IPS-18a (cell line): ENCODE measurements around the gene SLC35F1.

ENCODE experiments used
- H3K27ac ChIP-seq: one replicate; pipeline ENCODE4 v1.5.1; 2013; ENCODE audit warnings: low read length
- H3K27me3 ChIP-seq: one replicate; pipeline ENCODE4 v1.6.1; 2013; ENCODE audit warnings: mild to moderate bottlenecking, low read length; ENCODE audit not compliant: control insufficient read depth, insufficient read depth
- H3K36me3 ChIP-seq: one replicate; pipeline ENCODE4 v1.6.1; 2013; ENCODE audit warnings: low read depth, low read length; ENCODE audit not compliant: control insufficient read depth
- H3K4me1 ChIP-seq: one replicate; pipeline ENCODE4 v1.6.1; 2013; ENCODE audit warnings: low read depth, low read length; ENCODE audit not compliant: control insufficient read depth
- H3K4me3 ChIP-seq: one replicate; pipeline ENCODE4 v1.5.1; 2013; ENCODE audit warnings: low read length
- H3K9ac ChIP-seq: one replicate; pipeline ENCODE4 v1.6.1; 2013; ENCODE audit warnings: mild to moderate bottlenecking, low read length, moderate library complexity
- H3K9me3 ChIP-seq: one replicate; pipeline ENCODE4 v1.6.1; 2013; ENCODE audit warnings: low read depth, low read length; ENCODE audit not compliant: control insufficient read depth

Gene SLC35F1

GRCh38 chr6:117910549-117910948 is 3.5 kb downstream of the SLC35F1 start:
- no peaks in the 10 kb centered on the region for H3K36me3 ChIP-seq
- H3K4me3 ChIP-seq, result no peak overlapping the region
- H3K4me1 ChIP-seq, result peaks cover 10% of the 10 kb centered on the region
- no peaks in the 10 kb centered on the region for H3K9me3 ChIP-seq
- peaks cover 24% of the 10 kb centered on the region for H3K27me3 ChIP-seq
- H3K27ac ChIP-seq, result no peak overlapping the region
- no peak overlapping the region for H3K9ac ChIP-seq

- Histone ChIP-seq H3K27ac (no peak overlapping the region), H3K9me3 (no peaks in the 10 kb centered on the region), H3K4me1 (peaks cover 8% of the 10 kb centered on the region), H3K4me3 (no peak overlapping the region), H3K36me3 (no peaks in the 10 kb centered on the region), H3K9ac (no peak overlapping the region), H3K27me3 (peaks cover 24% of the 10 kb centered on the region)
These were observed 4.1 kb downstream of the SLC35F1 start for GRCh38 chr6:117911150-117911549.

GRCh38 chr6:117911660-117912059 is 4.6 kb downstream of the SLC35F1 start:
- Histone ChIP-seq H3K27ac (no peak overlapping the region), H3K9me3 (no peaks in the 10 kb centered on the region), H3K4me3 (no peak overlapping the region), H3K27me3 (peaks cover 29% of the 10 kb centered on the region), H3K36me3 (no peaks in the 10 kb centered on the region), H3K9ac (no peak overlapping the region), H3K4me1 (peaks cover 4% of the 10 kb centered on the region)

GRCh38 chr6:117915846-117916245 is 8.8 kb downstream of the SLC35F1 start:
- Histone ChIP-seq H3K4me3 (no peak overlapping the region), H3K4me1 (peaks cover 10% of the 10 kb centered on the region), H3K36me3 (no peaks in the 10 kb centered on the region), H3K9me3 (no peaks in the 10 kb centered on the region), H3K9ac (no peak overlapping the region), H3K27ac (no peak overlapping the region), H3K27me3 (peaks cover 32% of the 10 kb centered on the region)

- no peaks in the 10 kb centered on the region for H3K9me3 ChIP-seq
- no peaks in the 10 kb centered on the region for H3K36me3 ChIP-seq
- no peak overlapping the region for H3K9ac ChIP-seq
- peaks cover 38% of the 10 kb centered on the region for H3K27me3 ChIP-seq
- no peak overlapping the region for H3K27ac ChIP-seq
- H3K4me3 ChIP-seq, result no peak overlapping the region
- H3K4me1 ChIP-seq, result peaks cover 16% of the 10 kb centered on the region
These were observed 9.4 kb downstream of the SLC35F1 start for GRCh38 chr6:117916483-117916882.

- Histone ChIP-seq H3K4me3 (no peak overlapping the region), H3K9ac (no peak overlapping the region), H3K27me3 (peaks cover 45% of the 10 kb centered on the region), H3K9me3 (no peaks in the 10 kb centered on the region), H3K27ac (no peak overlapping the region), H3K4me1 (peaks cover 19% of the 10 kb centered on the region), H3K36me3 (no peaks in the 10 kb centered on the region)
These were observed 10.1 kb downstream of the SLC35F1 start for GRCh38 chr6:117917176-117917575.

GRCh38 chr6:117918454-117918853 is 11.4 kb downstream of the SLC35F1 start:
- no peaks in the 10 kb centered on the region for H3K9me3 ChIP-seq
- no peaks in the 10 kb centered on the region for H3K36me3 ChIP-seq
- peaks cover 19% of the 10 kb centered on the region for H3K4me1 ChIP-seq
- H3K9ac ChIP-seq, result no peak overlapping the region
- H3K27ac ChIP-seq, result no peak overlapping the region
- peaks cover 46% of the 10 kb centered on the region for H3K27me3 ChIP-seq
- H3K4me3 ChIP-seq, result no peak overlapping the region

GRCh38 chr6:117919275-117919674 is 12.2 kb downstream of the SLC35F1 start:
- peaks cover 19% of the 10 kb centered on the region for H3K4me1 ChIP-seq
- no peak overlapping the region for H3K27ac ChIP-seq
- peak overlapping the region; percentile 19 for H3K4me3 ChIP-seq
- no peaks in the 10 kb centered on the region for H3K9me3 ChIP-seq
- H3K36me3 ChIP-seq, result no peaks in the 10 kb centered on the region
- H3K27me3 ChIP-seq, result peaks cover 46% of the 10 kb centered on the region
- no peak overlapping the region for H3K9ac ChIP-seq

- peak overlapping the region; percentile 62 for H3K9ac ChIP-seq
- peak overlapping the region; percentile 69 for H3K4me3 ChIP-seq
These were observed 13.0 kb downstream of the SLC35F1 start for GRCh38 chr6:117919775-117920729.

GRCh38 chr6:117924690-117925089 is 17.6 kb downstream of the SLC35F1 start:
- Histone ChIP-seq H3K9me3 (peaks cover 3% of the 10 kb centered on the region), H3K4me3 (no peak overlapping the region), H3K9ac (no peak overlapping the region), H3K27ac (no peak overlapping the region), H3K36me3 (no peaks in the 10 kb centered on the region), H3K4me1 (peaks cover 12% of the 10 kb centered on the region), H3K27me3 (peaks cover 14% of the 10 kb centered on the region)

More at GRCh38 chr6:117919775-117920729, 13.0 kb downstream of the SLC35F1 start:
- Histone ChIP-seq H3K27me3 (peaks cover 46% of the 10 kb centered on the region), H3K27ac (peak overlapping the region; percentile 74), H3K36me3 (no peaks in the 10 kb centered on the region), H3K4me1 (peaks cover 19% of the 10 kb centered on the region), H3K9me3 (no peaks in the 10 kb centered on the region)

- no peaks in the 10 kb centered on the region for H3K27me3 ChIP-seq
- peaks cover 3% of the 10 kb centered on the region for H3K9me3 ChIP-seq
- no peaks in the 10 kb centered on the region for H3K36me3 ChIP-seq
- H3K27ac ChIP-seq, result no peak overlapping the region
- H3K9ac ChIP-seq, result no peak overlapping the region
- H3K4me3 ChIP-seq, result no peak overlapping the region
- peaks cover 6% of the 10 kb centered on the region for H3K4me1 ChIP-seq
These were observed 20.8 kb downstream of the SLC35F1 start for GRCh38 chr6:117927866-117928265.

- peaks cover 3% of the 10 kb centered on the region for H3K9me3 ChIP-seq
- H3K4me1 ChIP-seq, result peaks cover 9% of the 10 kb centered on the region
- no peaks in the 10 kb centered on the region for H3K36me3 ChIP-seq
- no peak overlapping the region for H3K27ac ChIP-seq
- no peak overlapping the region for H3K9ac ChIP-seq
- no peak overlapping the region for H3K4me3 ChIP-seq
- H3K27me3 ChIP-seq, result no peaks in the 10 kb centered on the region
These were observed 21.8 kb downstream of the SLC35F1 start for GRCh38 chr6:117928833-117929232.
